Endodermal cell (in vitro differentiated cells): ENCODE measurements around the gene PRR29. TPM values are rescaled to one million over a fixed set of nuclear protein-coding genes. Genes with fewer than 3 reads are reported as not detected.

Experiments used
- DNase-seq: peaks from one replicate; pipeline ENCODE4 v3.0.0-alpha.2; 2017
- H3K27ac ChIP-seq: 2 replicates; pipeline ENCODE4 v1.5.1; 2013; ENCODE audit warnings: mild to moderate bottlenecking, low read depth, low read length, moderate library complexity
- H3K27me3 ChIP-seq: 2 replicates; pipeline ENCODE4 v1.6.1; 2013; ENCODE audit warnings: mild to moderate bottlenecking, low read length, moderate library complexity; ENCODE audit not compliant: insufficient read depth, control insufficient read depth, poor library complexity, severe bottlenecking
- H3K36me3 ChIP-seq: 2 replicates; pipeline ENCODE4 v1.7.0; 2013; ENCODE audit warnings: mild to moderate bottlenecking, low read length, moderate library complexity; ENCODE audit not compliant: control insufficient read depth, insufficient read depth
- H3K4me1 ChIP-seq: one replicate; pipeline ENCODE4 v1.7.0; 2013; ENCODE audit warnings: low read length; ENCODE audit not compliant: control insufficient read depth, insufficient read depth
- H3K4me3 ChIP-seq: 2 replicates; pipeline ENCODE4 v1.5.1; 2013; ENCODE audit warnings: mild to moderate bottlenecking, low read length, moderate library complexity
- H3K9ac ChIP-seq: 2 replicates; pipeline ENCODE4 v1.6.1; 2013; ENCODE audit warnings: mild to moderate bottlenecking, low read length, moderate library complexity; ENCODE audit not compliant: poor library complexity, severe bottlenecking; ENCODE audit errors: extremely low read depth
- H3K9me3 ChIP-seq: 2 replicates; pipeline ENCODE4 v1.6.1; 2013; ENCODE audit warnings: mild to moderate bottlenecking, low read length, moderate library complexity; ENCODE audit not compliant: control insufficient read depth
- H3K27ac Mint-ChIP-seq: 2 replicates; pipeline ENCODE4 v1.8.0; 2020; ENCODE audit warnings: mixed read lengths
- H3K27me3 Mint-ChIP-seq: 2 replicates; pipeline ENCODE4 v1.8.0; 2021; ENCODE audit warnings: mild to moderate bottlenecking, mixed read lengths; ENCODE audit not compliant: insufficient read depth
- H3K36me3 Mint-ChIP-seq: 2 replicates; pipeline ENCODE4 v1.8.0; 2020; ENCODE audit warnings: low read depth, mixed read lengths
- H3K4me1 Mint-ChIP-seq: 2 replicates; pipeline ENCODE4 v1.8.0; 2020; ENCODE audit warnings: mixed read lengths
- H3K4me3 Mint-ChIP-seq: 2 replicates; pipeline ENCODE4 v1.8.0; 2020; ENCODE audit warnings: mild to moderate bottlenecking, moderate library complexity, mixed read lengths
- H3K9me3 Mint-ChIP-seq: 2 replicates; pipeline ENCODE4 v1.8.0; 2020; ENCODE audit warnings: mild to moderate bottlenecking, mixed read lengths
- CTCF ChIP-seq: fragments of 200-600 bp; sonication (generic); conservative IDR thresholded peaks from 2 replicates; pipeline ENCODE4 v1.5.0; 2021; ENCODE audit warnings: antibody characterized with exemption, mild to moderate bottlenecking
- WGBS, 2 experiments: methylation state at CpG; one replicate each; pipeline versions ENCODE4 v1.1.5 to v1.1.7; 2013; ENCODE audit warnings: missing lambda C conversion rate in 2 of 2, mixed read lengths in 1 of 2; ENCODE audit not compliant: insufficient coverage in 1 of 2, insufficient read length in 1 of 2; 5-methylcytosine and 5-hydroxymethylcytosine counted together
- total RNA-seq, 2 donors: library from RNA; stranded (reverse); fragmentation: NEBNext Ultra II Directional in 1 of 2; extraction: Animal tissue kit (Norgen Biotek cat#: 25700) in 1 of 2; gene quantifications; 2 replicates in 1 of 2; 3 replicates in 1 of 2; pipeline ENCODE4 v1.2.1, GENCODE V29; 2021

The PRR29 gene
- total RNA-seq, 2 donors from 2014 or later: 3.3 to 6.1 TPM

GRCh38 chr17:64053101-64053500 lies 55.0 kb downstream of the PRR29 start:
- no peak overlapping the region for H3K27ac Mint-ChIP-seq
- WGBS, 2 experiments: 93 to 97% methylated on average over 8 to 10 of the region's 10 CpGs
- Histone ChIP-seq H3K36me3 (peaks cover 37% of the 10 kb centered on the region), H3K4me1 (no peaks in the 10 kb centered on the region), H3K27me3 (no peaks in the 10 kb centered on the region), H3K4me3 (no peak overlapping the region), H3K9me3 (no peaks in the 10 kb centered on the region), H3K9ac (no peak overlapping the region), H3K27ac (no peak overlapping the region)
- no peak for TF ChIP-seq CTCF
- H3K4me1 Mint-ChIP-seq: peaks cover 16% of the 10 kb centered on the region
- H3K36me3 Mint-ChIP-seq: peaks cover 61% of the 10 kb centered on the region
- H3K4me3 Mint-ChIP-seq: no peak overlapping the region
- H3K9me3 Mint-ChIP-seq: no peaks in the 10 kb centered on the region
- H3K27me3 Mint-ChIP-seq: no peaks in the 10 kb centered on the region
- DNase-seq: no peak

Other genes starting within 250 kb of the PRR29 start
- gene CCDC47, start 224.8 kb upstream of the PRR29 start, total RNA-seq: 10 to 100 TPM; 57.3 to 65.7 TPM
- 100 to 1,000 TPM; 154 to 171 TPM for gene DDX42, start 224.2 kb upstream of the PRR29 start, total RNA-seq
- gene PSMC5, start 170.9 kb upstream of the PRR29 start, total RNA-seq: 100 to 1,000 TPM; 137 TPM
- gene FTSJ3, start 170.7 kb upstream of the PRR29 start, total RNA-seq: 10 to 100 TPM; 58.5 to 72.3 TPM
- gene SMARCD2, start 155.7 kb upstream of the PRR29 start, total RNA-seq: 10 to 100 TPM; 68.8 to 82.1 TPM
- under 1 TPM in 1 of 2 donors, not detected in 1; 0.57 TPM for gene CSH2, start 124.7 kb upstream of the PRR29 start, total RNA-seq
- gene GH2, start 116.4 kb upstream of the PRR29 start, total RNA-seq: under 1 TPM; 0.42 to 0.49 TPM
- gene CSH1, start 101.8 kb upstream of the PRR29 start, total RNA-seq: under 1 TPM in 1 of 2 donors, not detected in 1; 0.64 TPM
- gene CSHL1, start 87.1 kb upstream of the PRR29 start, total RNA-seq: not detected
- not detected for gene GH1, start 79.5 kb upstream of the PRR29 start, total RNA-seq
- under 1 TPM; 0.35 to 0.44 TPM for gene CD79B, start 66.0 kb upstream of the PRR29 start, total RNA-seq
- 1 to 10 TPM; 3.9 to 4.4 TPM for gene SCN4A, start 25.4 kb upstream of the PRR29 start, total RNA-seq
- gene ICAM2, start 22.3 kb downstream of the PRR29 start, total RNA-seq: under 1 TPM in 1 of 2 donors, not detected in 1; 0.75 TPM
- gene ERN1, start 131.8 kb downstream of the PRR29 start, total RNA-seq: 10 to 100 TPM in 1 of 2 donors, 1 to 10 TPM in 1; 9.0 to 13.7 TPM